Activated naive CD4-positive, alpha-beta T cell (primary cell): Measurements from ENCODE around the gene DPYD.

ENCODE experiments used
- DNase-seq, 4 experiments: peaks; one replicate each; lab custom pipeline; 2025; lab: John Stamatoyannopoulos, UW

Gene DPYD

DNA sequence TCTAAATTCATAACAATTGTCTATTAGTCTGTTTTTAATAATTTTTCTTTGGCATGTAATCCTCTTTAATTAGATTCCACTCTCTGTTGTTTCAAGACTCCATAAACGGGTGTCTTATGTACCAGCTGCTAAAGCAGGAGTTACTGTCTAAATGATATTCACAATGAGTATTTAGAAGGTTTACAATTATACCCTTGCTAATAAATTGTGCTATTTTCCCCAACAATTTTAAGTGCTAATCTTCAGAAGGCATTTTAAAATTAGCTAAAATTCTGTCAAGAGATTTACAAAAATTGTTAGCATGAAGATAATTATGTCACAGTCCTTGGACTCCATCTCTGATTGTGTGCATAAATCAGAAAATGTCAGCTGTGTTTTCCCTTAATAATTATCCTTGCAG is 83.7 kb downstream of the DPYD start:
- DNase-seq: no peak

DNA sequence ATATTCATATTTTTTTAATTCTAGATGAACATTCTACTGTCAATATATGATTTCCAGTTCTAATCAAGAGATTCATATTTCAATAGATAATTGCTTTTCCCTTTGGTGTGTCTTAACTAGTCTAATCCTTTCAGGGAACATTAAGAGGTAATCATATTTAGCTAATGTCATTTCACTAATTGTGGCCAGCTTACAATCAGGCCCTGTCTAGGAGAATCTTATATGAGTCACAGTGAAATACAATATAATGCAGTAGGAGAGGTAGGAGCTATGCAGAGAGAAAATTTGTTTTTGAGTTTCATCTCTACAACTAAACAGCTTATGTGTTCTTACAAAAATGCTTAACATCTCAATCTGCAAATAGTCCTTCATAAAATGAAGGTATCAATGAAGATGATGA is 85.9 kb downstream of the DPYD start:
- no peak for DNase-seq

DNA sequence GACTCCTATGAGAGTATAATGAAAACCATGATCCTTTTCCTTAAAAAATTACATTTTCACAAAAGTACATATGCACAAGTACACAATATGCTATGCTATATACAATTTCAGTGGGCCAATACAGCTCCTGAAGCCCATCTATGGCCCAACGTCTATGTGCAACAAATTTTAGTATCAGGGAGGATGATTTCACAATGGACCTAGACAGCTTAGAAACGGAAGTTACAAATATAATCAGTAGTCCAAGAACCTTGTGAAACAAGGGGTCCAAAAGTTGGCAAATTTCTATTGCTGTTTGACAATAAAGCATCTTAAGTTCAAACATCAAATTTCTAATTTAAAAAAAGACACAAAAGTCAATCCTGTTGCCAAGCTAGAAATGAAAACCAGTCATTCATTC is 87.0 kb downstream of the DPYD start:
- DNase-seq: no peak

DNA sequence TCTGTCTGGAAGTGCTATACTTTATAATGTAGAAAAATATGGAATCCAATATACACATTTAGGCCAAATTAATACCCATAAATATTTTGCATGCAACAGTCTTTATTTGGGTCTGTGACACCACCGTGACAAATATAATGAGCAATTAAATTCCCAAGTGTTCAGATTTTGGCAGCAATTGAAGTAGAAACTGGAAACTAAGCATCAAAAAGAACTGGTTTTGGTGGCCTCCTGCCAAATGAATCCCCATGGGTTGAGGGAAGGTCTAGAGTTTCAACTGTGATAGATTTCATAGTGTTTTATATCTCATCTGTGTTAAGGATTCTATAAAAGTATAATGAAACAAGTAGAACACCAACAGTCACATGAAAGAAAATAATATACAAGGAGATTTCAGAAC is 88.4 kb downstream of the DPYD start:
- no peak for DNase-seq

DNA sequence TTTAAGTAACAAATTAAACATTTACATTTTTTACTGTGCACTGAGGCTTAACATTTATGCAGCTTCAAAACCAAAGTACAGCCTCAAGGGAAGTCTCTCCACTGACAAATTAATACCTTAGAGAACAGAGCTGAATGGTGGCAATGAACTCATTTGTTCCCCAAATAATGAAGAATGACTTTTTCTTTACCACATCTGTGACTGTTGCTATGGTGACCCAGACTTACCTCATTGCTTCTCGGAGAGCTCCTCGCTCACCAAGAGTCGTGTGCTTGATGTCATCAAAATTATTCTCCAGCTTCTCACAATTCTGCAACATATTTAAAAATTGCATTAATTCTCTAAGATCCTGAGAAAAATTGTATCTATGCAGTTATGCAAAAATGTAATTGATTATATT is 92.9 kb downstream of the DPYD start:
- no peak for DNase-seq

DNA sequence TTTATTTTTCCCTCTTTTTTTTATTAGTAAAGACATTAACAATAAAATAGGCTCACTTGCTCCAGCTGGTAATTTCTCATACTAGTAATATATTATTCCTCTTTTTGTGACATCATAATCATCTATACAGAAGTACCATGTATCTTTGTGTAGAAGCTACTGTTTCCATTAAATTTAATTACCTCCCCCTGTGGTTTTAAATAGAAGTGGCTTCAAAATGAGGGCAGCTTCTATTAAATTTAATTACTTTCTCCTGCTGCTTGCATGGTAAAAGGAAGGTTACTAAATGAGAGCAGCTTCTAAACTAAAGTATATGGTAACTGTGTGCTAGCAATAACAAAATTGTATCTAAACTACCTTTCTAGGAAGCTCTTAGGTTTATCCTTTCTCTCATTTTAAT is 94.0 kb downstream of the DPYD start:
- DNase-seq: no peak

DNA sequence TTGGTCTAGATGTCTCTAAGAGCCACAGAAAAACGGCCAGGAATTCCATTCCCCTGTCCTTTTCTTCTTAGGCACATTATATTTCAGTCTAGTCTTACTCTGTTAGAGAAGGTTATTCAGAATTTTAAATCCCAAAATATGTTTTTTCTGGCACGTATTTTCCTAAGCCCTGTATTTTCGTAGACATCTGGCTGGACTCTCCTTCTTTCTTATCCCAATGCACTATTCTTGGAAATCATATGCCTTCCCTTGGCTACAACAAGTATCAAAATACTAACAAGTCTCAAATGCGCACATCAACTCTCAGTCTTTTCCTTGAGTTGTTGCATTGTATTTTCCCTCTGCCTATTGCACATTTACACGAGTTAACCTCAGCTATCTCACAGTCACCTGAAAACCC is 96.2 kb downstream of the DPYD start:
- no peak for DNase-seq

DNA sequence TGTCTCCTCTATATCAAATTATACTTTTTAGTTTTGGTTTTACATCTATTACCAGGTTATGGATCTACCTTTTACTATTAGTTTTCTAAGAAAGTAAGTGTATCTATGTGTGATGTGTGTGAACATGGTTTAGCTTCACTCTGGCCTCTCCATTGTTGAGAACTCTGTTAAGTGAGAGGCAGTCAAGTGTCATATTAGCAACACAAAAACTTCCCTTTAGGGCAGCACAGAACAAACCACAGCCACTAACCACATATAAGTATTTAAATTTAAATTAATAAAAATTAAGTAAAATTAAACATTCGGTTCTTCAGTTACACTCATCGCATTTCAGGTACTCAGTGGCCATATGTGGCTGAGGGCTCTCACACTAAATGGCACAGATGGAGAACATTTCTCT is 96.6 kb downstream of the DPYD start:
- DNase-seq: no peak

DNA sequence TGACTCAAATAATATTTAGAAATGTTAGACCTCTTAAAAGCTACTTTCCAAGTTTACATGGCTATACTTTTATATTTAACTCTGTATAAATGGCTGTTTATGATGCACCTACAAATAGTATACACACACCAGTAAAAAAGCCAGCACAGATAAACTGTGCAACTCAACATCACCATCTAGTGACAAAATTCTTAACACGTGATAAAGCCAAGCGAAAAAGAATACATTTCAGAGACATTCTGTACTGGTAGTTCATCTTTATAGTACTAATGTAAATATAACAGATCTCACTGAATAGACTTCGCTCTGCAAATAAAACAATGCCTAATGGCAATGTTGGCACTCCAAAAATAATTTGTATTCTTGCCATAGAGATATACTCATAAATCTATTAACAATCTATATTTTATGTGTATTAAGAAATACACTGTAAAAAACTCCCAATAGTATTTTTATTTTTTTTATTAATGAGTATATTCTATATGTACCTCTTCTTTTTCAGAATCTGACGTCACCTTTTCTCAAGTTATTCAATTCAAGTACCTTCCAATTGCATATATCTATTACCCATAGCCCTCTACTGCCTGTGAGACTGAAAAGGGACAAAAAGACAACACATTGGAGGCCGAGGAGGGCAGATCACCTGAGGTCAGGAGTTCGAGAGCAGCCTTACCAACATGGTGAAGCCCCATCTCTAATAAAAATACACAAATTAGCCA is 100.2 kb downstream of the DPYD start:
- no peak for DNase-seq

DNA sequence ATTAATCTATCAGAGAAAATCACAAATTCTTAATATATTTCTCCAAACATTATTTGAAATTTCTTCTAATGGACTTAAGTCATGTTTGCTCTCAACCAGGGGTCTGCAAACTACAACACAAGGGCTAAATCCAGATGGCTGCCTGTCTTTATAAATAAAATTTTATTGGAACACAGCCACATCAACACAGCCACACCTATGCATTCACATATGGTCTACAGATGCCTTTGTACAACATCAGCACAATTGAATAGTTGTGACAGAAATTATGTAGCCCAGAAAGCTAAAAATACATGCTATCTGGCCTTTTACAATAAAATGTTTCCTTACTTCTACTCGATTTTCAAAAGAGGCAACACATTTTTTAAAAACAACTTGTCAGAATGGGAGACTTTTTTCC is 103.9 kb downstream of the DPYD start:
- DNase-seq: no peak

DNA sequence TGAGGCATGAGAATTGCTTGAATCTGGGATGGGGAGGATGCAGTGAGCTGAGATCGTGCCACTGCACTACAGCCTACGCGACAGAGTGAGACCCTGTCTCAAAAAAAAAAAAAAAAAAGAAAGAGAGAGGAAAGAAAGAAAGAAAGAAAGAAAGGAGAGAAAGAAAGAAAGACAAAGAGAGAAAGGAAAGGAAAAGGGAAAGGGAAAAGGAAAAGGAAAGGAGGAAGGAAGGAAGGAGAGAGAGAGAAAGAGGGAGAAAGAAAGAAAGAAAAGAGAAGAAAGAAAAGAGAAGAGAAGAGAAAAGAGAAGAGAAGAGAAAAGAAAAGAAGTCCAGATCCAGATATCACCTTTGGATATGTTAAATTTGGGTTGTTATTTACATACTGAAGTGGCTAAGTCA is 106.0 kb downstream of the DPYD start:
- DNase-seq: no peak

DNA sequence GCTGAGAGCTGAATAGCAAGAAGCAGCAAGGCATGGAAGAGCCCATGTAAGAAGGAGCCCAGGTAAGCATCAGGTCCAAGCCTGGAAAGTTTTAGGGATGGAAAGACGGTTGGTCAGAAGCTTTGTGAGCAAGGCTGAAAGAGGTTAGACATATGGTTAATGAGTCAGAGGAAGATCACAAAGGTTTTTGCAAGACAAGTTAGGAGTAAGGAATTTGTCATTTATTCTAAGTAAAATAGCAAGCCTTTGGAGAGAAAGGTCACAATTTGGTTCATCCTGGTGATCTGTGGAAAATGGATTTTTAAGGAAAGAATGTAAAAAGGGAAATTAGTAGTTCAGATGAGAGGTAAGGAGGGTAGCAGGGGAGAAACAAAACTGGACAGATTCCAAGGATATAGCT is 106.7 kb downstream of the DPYD start:
- no peak for DNase-seq

DNA sequence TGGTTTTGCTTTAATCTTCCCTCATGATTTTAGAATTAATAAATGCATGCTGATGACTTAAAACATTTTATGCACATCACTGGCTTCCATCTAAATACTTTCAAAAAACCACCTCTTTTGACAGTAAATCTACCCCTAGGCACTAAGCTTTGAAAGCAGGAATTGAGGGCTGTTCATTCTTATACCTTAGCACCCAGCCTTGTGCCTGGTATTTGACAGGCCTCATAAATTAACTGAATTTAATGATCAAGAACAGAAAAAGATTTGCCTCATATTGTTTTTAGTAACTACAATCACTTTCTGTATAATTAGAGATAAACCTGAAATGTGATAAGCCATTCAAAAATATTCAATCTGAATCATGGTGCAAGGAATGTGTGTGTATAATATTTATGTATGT is 108.8 kb downstream of the DPYD start:
- DNase-seq: no peak

DNA sequence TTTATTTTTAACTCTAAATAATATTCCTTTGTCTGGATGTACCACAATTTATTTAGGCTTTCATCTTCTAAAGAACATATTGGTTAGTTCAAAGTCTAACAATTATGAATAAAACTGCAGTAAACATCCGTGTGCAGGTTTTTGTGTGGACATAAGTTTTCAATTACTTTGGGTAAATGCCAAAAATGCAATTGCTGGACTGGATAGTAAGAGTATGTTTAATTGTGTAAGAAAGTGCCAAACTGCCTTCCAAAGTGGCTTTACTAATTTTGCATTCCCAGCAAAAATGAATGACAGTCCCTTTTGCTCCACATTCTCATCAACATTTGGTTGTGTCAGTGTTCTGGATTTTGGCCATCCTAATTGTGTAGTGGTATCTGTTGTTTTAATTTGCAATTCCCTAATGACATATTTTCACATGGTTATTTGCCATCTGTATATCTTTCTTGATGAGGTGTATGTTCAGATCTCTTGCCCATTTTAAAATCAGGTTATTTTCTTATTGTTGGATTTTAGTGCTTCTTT is 113.8 kb downstream of the DPYD start:
- DNase-seq: no peak

DNA sequence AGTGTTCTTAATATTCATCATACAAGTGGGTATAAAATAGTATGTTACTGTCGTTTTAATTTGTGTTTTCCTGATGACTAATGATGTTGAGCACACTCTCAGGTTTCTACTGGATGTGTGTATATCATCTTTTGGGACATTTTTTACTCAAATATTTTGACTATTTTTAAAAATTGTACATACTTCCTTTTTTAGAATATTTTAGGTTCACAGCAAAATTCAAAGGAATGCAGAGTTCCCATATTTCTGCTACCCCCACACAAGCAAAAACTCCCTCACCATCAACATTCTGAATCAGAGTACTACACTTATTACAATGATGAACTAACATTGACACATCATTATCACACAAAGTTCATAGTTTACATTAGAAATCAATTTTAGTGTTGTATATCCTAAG is 114.5 kb downstream of the DPYD start:
- DNase-seq: no peak

DNA sequence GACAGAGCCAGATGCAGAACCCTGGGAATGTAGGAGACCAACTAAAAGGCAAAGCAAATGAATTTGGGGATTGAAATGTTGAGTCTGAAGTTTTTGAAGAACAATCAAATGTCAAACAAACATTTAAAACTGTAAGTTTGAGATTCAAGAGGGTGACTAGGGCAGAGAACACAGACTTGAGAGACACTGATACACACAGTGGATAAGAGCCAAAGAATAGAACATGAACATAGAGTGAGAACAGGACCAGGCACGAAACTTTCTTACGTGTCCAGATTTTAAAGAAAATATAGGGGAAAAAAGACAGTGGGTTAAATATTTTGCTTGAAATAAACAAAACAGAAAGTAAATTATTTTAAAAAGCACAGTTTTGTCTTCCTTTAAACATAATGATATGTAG is 115.7 kb downstream of the DPYD start:
- no peak for DNase-seq

DNA sequence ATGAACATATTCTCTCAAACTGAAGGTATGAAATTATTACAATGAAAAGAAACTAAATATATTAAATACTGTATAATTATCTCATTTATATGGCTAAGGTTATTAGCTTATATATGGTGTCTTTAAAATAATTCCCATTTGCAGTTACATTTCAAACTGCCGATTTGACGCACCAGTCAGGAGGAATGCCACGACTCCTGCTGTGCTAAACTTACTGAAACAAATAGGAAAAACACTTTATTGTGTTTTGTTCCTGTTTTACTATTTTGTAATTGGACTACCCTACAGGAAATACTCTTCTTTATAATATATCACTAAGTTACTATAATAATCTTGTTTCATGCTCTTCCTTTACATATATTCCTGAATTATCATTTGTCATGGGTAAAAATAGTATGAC is 117.8 kb downstream of the DPYD start:
- DNase-seq: no peak

DNA sequence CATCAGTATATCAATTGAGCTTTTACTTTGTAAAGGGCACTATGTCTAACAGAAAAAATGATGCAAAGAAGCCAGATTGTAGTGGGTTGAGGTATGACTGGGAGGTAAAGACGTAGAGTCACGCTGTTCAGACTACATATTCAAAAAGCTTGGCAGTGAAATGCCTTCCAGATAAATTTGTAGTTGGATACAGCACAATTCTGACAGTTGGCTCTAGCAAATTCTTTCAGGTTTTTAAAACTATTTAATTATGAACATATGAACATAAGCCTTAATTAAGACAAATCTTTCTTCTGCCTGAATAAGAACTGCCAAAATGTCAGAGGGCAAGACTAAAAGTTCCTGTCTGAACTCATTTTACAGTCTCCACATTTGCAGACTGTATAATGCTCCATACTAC is 118.8 kb downstream of the DPYD start:
- no peak for DNase-seq

DNA sequence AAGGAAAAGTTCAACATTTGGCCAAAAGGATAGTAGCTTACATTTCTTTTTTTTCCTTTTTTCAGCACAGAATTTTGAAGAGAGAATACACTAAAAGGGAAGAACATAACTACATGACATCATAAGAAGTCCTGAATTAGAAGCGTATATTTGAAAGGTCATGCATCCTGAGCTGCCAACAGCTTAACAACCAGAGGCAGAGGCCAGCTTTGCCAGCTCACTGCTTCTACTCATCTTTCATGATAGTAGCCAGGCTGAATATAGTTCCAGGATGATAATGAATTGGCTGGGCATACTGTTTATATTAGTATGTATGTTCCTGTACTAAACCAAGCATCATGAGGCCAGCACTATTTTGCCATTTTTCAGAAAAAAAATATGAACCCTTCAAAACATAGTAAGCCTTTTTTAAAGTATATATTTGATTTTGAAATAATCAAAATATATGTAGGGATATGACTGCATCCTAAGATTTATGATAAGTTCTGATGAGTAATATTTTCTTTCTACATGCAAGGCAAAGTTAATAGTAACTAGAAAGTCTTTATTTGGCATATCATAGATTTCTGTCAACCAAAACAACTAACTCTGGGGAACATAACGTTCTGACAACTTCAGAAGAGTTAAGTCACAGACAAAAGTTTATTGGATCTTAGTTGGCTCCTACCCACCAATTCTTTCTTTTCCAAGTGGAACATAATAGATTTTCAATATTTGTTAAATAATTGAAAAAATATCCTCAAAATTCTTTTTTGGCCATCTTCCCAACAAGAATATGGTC is 123.2 kb downstream of the DPYD start:
- DNase-seq: no peak

DNA sequence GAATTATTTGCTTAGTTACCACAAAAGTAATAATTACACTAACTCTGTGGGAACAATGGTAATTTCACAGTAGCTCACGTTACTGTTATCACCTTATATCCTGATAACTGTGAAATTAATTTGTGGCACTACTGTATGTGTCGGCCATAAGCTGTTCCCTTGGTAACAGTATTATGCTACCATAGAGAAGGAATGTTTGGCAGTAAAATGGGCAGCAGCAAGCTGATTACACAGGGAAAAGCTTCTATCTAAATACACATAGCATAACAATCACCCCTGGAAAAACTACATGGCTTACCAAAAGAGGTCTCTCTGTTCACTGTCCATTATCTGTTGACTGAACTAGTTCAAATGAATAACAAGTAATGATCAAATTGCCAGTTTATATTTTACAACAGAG is 124.1 kb downstream of the DPYD start:
- DNase-seq: no peak

DNA sequence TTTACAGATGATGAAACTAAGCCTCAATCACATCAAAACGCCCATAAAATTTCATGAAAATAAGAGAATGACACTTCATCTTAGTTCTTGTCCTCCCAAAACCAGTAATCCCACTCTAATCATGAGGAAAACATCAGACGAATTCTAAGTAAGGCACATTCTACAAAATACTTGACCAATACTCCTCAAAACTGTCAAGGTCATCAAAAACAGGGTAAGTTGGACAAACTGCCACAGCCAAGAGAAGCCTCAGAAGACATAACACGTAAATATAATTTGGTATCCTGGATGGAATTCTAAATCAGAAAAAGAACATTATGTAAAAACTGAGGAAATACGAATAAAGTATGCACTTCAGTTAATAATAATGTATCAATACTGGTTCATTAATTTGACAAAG is 128.2 kb downstream of the DPYD start:
- DNase-seq: no peak

DNA sequence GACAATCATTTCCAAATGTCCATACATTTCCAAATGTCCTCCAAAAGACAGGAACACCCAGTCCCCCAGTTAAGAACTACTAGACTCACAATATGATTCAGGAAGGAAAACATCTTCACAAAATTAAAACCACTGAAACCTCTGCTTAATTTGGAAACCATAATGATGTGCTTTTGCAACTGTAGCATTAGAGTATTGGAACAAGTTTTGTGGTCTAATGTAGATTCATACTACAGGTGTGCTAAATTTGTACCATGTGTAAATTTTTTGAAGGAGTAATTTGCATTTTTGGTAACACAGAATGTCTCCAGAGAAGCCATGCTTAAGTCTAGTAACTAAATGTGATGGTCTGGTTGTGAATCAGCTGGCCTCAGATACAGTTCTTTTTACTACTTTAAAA is 129.6 kb downstream of the DPYD start:
- no peak for DNase-seq

DNA sequence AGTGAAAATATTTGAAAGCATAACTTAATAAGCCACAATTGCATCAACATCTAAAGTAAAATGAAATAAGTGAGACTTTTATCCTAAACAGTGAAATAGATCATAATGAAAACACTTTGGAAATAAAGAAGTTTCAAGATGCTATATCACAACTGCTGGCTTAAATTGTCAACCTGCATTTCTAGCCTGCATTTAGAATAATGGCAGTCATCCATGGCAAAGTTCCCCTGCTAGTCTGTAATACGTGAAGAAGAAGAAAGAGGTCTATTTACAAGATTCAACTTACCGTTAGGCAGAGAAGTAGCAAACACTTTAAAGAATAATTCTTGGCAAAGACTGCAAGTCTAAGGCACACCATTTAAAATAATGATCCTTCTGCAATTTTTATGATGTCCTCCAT is 133.6 kb downstream of the DPYD start:
- DNase-seq: no peak

DNA sequence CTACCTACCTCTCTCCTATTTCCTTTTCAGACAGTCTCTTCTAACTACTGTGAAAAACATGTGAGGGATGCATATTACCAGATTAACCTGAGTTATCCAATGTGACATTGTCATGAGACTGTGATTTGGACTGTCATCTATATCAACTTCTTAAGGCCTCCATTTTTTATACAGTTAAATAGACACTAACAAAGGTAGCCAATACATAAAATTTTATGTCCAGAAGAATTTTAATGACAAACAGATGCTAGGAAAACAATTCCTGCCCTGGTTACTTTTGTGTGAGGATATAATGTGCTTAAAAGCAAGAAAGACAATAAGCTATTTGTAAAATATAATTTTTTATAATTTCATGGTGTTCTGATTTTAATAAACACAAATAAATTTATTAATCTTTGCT is 136.2 kb downstream of the DPYD start:
- DNase-seq: no peak
